MCF 10A (cell line): ENCODE results near the gene CAMK1. TPM values are rescaled to one million over a fixed set of nuclear protein-coding genes. Genes with fewer than 3 reads are reported as not detected.

ENCODE experiments used
- BruUV-seq: library from RNA; stranded (reverse); fragments of 400-500 nt; replicated peaks from 2 replicates; lab custom pipeline; 2021; lab: Mats Ljungman, UMichigan
- CTCF ChIA-PET: fragments of 300-600 bp; sonication (Branson Sonifier 250); formaldehyde crosslinking; extraction: SDS; loops from one replicate; lab custom pipeline; 2021; ENCODE audit warnings: antibody characterized with exemption, inconsistent platforms; lab: Yijun Ruan, JAX
- POLR2A ChIA-PET: fragments of 300-600, 350-650 bp; sonication (Branson Sonifier 250); formaldehyde crosslinking; extraction: SDS; loops from one replicate; lab custom pipeline; 2020; ENCODE audit warnings: antibody characterized with exemption, inconsistent platforms; lab: Yijun Ruan, JAX
- DNase-seq: peaks from one replicate; pipeline ENCODE4 v3.0.0-alpha.2; 2018; ENCODE audit not compliant: unreplicated experiment
- H3K27ac Mint-ChIP-seq: one replicate; pipeline ENCODE4 v1.8.0; 2022; ENCODE audit warnings: mild to moderate bottlenecking, low read depth, mixed read lengths; ENCODE audit not compliant: unreplicated experiment
- H3K27me3 Mint-ChIP-seq: one replicate; pipeline ENCODE4 v1.8.0; 2022; ENCODE audit warnings: mixed read lengths; ENCODE audit not compliant: insufficient read depth, unreplicated experiment
- H3K36me3 Mint-ChIP-seq: one replicate; pipeline ENCODE4 v1.8.0; 2022; ENCODE audit warnings: mild to moderate bottlenecking, moderate library complexity, mixed read lengths; ENCODE audit not compliant: insufficient read depth, unreplicated experiment
- H3K4me1 Mint-ChIP-seq: one replicate; pipeline ENCODE4 v1.8.0; 2022; ENCODE audit warnings: mixed read lengths; ENCODE audit not compliant: insufficient read depth, unreplicated experiment
- H3K4me3 Mint-ChIP-seq: one replicate; pipeline ENCODE4 v1.8.0; 2022; ENCODE audit warnings: mild to moderate bottlenecking, moderate library complexity, mixed read lengths; ENCODE audit not compliant: unreplicated experiment
- H3K9me3 Mint-ChIP-seq: one replicate; pipeline ENCODE4 v1.8.0; 2022; ENCODE audit warnings: mixed read lengths; ENCODE audit not compliant: unreplicated experiment
- intact Hi-C: fragments of 100-400 bp; cut with micrococcal nuclease; formaldehyde crosslinking; loops from 2 replicates; pipeline ENCODE4 v1.14.1; 2022
- total RNA-seq: library from RNA; stranded (reverse); gene quantifications from 2 replicates; pipeline ENCODE4 v1.2.3, GENCODE V29; 2022
- TF ChIP-seq, protein P1 (sequence below): fragments of 200-600 bp; IDR thresholded peaks from one replicate; pipeline ENCODE4 v1.8.0; 2022; ENCODE audit warnings: antibody characterized with exemption, mild to moderate bottlenecking; ENCODE audit not compliant: unreplicated experiment

The CAMK1 gene
- total RNA-seq, 1 experiment from 2014 or later: 8.3 TPM

DNA sequence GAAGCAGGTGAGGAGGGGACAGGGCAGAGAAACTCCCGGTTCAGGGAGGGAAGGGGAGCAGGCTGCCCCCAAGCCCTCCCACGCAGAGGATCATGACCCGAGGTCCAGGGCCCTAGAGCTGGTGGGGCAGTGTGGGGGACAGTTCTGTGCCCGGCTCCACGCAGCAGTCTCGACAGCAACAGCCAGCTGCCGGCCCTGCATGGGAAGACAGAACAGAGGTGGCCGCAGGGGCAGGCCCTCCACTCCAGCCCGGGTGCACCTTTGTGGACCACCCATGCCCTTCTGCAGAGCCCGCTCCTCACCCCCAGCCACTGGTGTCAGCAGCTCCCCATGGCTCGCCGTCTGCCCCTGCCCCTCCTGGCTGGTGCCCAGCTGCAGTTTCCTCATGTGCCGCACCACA is 12.3 kb downstream of the CAMK1 start:
- Mint-ChIP-seq H3K36me3 (peaks cover 7% of the 10 kb centered on the region), H3K27ac (no peak overlapping the region), H3K27me3 (no peaks in the 10 kb centered on the region), H3K4me3 (no peak overlapping the region), H3K4me1 (no peaks in the 10 kb centered on the region), H3K9me3 (no peaks in the 10 kb centered on the region)
- ChIA-PET CTCF (no interaction called here), POLR2A (no interaction called here)
- intact Hi-C loops: no loop called here
- BruUV-seq: no TSS peak
- TF ChIP-seq, protein P1, sequence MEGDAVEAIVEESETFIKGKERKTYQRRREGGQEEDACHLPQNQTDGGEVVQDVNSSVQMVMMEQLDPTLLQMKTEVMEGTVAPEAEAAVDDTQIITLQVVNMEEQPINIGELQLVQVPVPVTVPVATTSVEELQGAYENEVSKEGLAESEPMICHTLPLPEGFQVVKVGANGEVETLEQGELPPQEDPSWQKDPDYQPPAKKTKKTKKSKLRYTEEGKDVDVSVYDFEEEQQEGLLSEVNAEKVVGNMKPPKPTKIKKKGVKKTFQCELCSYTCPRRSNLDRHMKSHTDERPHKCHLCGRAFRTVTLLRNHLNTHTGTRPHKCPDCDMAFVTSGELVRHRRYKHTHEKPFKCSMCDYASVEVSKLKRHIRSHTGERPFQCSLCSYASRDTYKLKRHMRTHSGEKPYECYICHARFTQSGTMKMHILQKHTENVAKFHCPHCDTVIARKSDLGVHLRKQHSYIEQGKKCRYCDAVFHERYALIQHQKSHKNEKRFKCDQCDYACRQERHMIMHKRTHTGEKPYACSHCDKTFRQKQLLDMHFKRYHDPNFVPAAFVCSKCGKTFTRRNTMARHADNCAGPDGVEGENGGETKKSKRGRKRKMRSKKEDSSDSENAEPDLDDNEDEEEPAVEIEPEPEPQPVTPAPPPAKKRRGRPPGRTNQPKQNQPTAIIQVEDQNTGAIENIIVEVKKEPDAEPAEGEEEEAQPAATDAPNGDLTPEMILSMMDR: no peak
- no peak for DNase-seq

DNA sequence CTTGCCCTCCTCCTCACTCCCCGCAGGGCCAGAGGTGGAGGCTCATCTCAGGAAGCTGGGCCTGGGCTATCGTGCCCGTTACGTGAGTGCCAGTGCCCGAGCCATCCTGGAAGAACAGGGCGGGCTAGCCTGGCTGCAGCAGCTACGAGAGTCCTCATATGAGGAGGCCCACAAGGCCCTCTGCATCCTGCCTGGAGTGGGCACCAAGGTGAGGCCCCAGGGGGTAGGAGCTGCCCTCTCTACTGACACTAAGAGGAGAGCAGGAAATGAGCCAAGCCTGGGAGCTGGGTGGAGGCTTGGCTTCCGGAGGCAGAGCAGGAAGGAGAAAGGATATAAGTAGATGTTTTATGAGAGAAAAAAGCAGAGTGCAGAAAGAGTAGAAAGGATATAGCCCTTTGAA is 15.1 kb downstream of the CAMK1 start:
- no TSS peak for BruUV-seq
- ChIA-PET POLR2A (interaction anchor here (1.2 kb wide), 1 partner anchor 24 kb away, joined by 4 read pairs; no protein-coding TSS in a partner anchor), CTCF (no interaction called here)
- TF ChIP-seq, protein P1: no peak
- no peaks in the 10 kb centered on the region for H3K36me3 Mint-ChIP-seq
- intact Hi-C loops: no loop called here
- peaks cover 12% of the 10 kb centered on the region for H3K4me1 Mint-ChIP-seq
- H3K27me3 Mint-ChIP-seq: no peaks in the 10 kb centered on the region
- no peak overlapping the region for H3K27ac Mint-ChIP-seq
- DNase-seq: no peak
- no peaks in the 10 kb centered on the region for H3K9me3 Mint-ChIP-seq
- no peak overlapping the region for H3K4me3 Mint-ChIP-seq

DNA sequence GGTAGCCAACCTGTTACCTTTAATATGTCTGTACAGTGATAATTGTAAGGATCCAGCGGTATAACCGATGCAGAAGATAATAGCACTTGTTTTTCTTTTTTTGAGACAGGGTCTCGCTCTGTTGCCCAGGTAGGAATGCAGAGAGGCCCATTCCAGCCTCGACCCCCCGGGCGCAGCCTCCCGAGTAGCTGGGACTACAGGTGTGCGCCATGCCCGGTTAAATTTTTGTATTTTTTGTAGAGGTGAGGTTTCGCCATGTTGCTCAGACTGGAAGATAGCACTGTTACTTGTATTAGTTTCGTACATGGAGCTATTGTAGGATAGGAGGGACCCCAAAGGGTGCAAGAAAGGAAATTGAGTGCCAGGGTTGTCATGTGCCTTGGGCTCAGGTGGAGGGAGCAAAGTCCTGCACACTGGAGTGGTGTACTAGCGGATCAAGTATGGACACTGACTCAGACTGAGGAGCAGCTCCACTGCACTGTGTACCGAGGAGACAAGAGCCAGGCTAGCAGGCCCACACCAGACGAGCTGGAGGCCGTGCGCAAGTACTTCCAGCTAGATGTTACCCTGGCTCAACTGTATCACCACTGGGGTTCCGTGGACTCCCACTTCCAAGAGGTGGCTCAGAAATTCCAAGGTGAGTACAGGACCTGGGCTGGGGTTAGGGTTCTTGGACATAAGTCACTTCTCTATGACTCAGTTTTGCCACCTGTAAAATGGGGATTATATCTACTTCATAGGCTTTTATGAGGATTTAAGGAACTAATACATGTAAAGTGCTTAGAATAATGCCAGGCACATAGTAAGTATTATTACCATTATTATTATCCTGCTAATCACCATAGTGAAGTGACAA is 19.0 kb downstream of the CAMK1 start:
- peak; percentile 12 for DNase-seq
- H3K4me1 Mint-ChIP-seq: peaks cover 17% of the 10 kb centered on the region
- H3K27me3 Mint-ChIP-seq: no peaks in the 10 kb centered on the region
- H3K27ac Mint-ChIP-seq: peak overlapping the region; percentile 84
- TF ChIP-seq, protein P1: no peak
- intact Hi-C loops: no loop called here
- TSS peak; percentile 36 for BruUV-seq
- H3K36me3 Mint-ChIP-seq: peaks cover 21% of the 10 kb centered on the region
- CTCF ChIA-PET: interaction anchor here (0.6 to 1.9 kb wide), 3 partner anchors 21 to 264 kb away, joined by 3 to 8 read pairs (median 5); no protein-coding TSS in a partner anchor
- peak overlapping the region; percentile 83 for H3K4me3 Mint-ChIP-seq
- POLR2A ChIA-PET: interaction anchor here (0.5 to 3.3 kb wide), 8 partner anchors 17 to 511 kb away, joined by 3 to 41 read pairs (median 5); partner anchors contain the start of genes ARPC4, BRPF1, TADA3 and VHL
- H3K9me3 Mint-ChIP-seq: no peaks in the 10 kb centered on the region
